A673 (cell line): ENCODE measurements around the gene EML6. TPM values are rescaled to one million over a fixed set of nuclear protein-coding genes. Genes with fewer than 3 reads are reported as not detected.

ENCODE experiments used
- BruUV-seq: library from RNA; stranded (reverse); fragments of 400-500 nt; replicated peaks from 2 replicates; lab custom pipeline; 2021; lab: Mats Ljungman, UMichigan
- CTCF ChIA-PET: fragments of 300-600 bp; sonication (Branson Sonifier 250); formaldehyde crosslinking; loops from one replicate; lab custom pipeline; 2022; ENCODE audit warnings: antibody characterized with exemption; lab: Charles Lee
- POLR2A ChIA-PET: fragments of 300-600 bp; sonication (Branson Sonifier 250); formaldehyde crosslinking; loops from one replicate; lab custom pipeline; 2022; ENCODE audit warnings: antibody characterized with exemption; ENCODE audit not compliant: low non-redundant PET; lab: Charles Lee
- DNase-seq: peaks from one replicate; pipeline ENCODE4 v3.0.0-alpha.2; 2015; ENCODE audit warnings: low spot score
- H3K27ac ChIP-seq: fragments of 200-600 bp; sonication (generic); 2 replicates; pipeline ENCODE4 v1.5.1; 2016; ENCODE audit warnings: mixed run types, low read depth, mild to moderate bottlenecking, mixed read lengths, antibody characterized with exemption, low read length; ENCODE audit not compliant: poor library complexity, severe bottlenecking
- H3K27me3 ChIP-seq: fragments of 200-600 bp; sonication (generic); replicated peaks from 2 replicates; pipeline ENCODE4 v1.6.1; 2017; ENCODE audit warnings: mixed run types, low read depth, mild to moderate bottlenecking, mixed read lengths, antibody characterized with exemption, low read length; ENCODE audit not compliant: insufficient read depth, poor library complexity
- H3K36me3 ChIP-seq: fragments of 200-600 bp; sonication (generic); 2 replicates; pipeline ENCODE4 v1.6.1; 2016; ENCODE audit warnings: mixed run types, mild to moderate bottlenecking, mixed read lengths, antibody characterized with exemption, low read length; ENCODE audit not compliant: insufficient read depth, poor library complexity, severe bottlenecking
- H3K4me1 ChIP-seq: fragments of 200-600 bp; sonication (generic); 2 replicates; pipeline ENCODE4 v1.6.1; 2017; ENCODE audit warnings: mixed run types, mild to moderate bottlenecking, mixed read lengths, antibody characterized with exemption, low read length; ENCODE audit not compliant: insufficient read depth, poor library complexity, severe bottlenecking
- H3K4me3 ChIP-seq: fragments of 200-600 bp; sonication (generic); 2 replicates; pipeline ENCODE4 v1.5.1; 2016; ENCODE audit warnings: low read depth, mixed run types, mild to moderate bottlenecking, mixed read lengths, low read length; ENCODE audit not compliant: poor library complexity, severe bottlenecking
- H3K9me3 ChIP-seq: fragments of 200-600 bp; sonication (generic); 2 replicates; pipeline ENCODE4 v1.6.1; 2016; ENCODE audit warnings: mixed run types, low read depth, mild to moderate bottlenecking, mixed read lengths, antibody characterized with exemption, low read length; ENCODE audit not compliant: poor library complexity, severe bottlenecking
- CTCF ChIP-seq: fragments of 300-800, 200-600 bp; sonication (generic); conservative IDR thresholded peaks from 2 replicates; pipeline ENCODE4 v1.5.1; 2017; ENCODE audit warnings: low read depth, mild to moderate bottlenecking, antibody characterized with exemption, low read length, moderate library complexity, mixed read lengths
- EZH2 ChIP-seq: fragments of 200-600 bp; sonication (generic); IDR thresholded peaks from 2 replicates; pipeline ENCODE4 v1.6.1; 2017; ENCODE audit warnings: borderline replicate concordance, low read depth, mild to moderate bottlenecking, mixed read lengths, antibody characterized with exemption, low read length; ENCODE audit not compliant: poor library complexity, severe bottlenecking
- intact Hi-C: fragments of 100-400 bp; cut with micrococcal nuclease; formaldehyde crosslinking; loops from one replicate; pipeline ENCODE4 v1.10.0; 2022; ENCODE audit not compliant: unreplicated experiment
- total RNA-seq: library from RNA; stranded (reverse); gene quantifications from 2 replicates; pipeline ENCODE4 v1.2.3, GENCODE V29; 2021

EML6 gene
- total RNA-seq, 1 experiment from 2014 or later: 1.9 TPM

DNA sequence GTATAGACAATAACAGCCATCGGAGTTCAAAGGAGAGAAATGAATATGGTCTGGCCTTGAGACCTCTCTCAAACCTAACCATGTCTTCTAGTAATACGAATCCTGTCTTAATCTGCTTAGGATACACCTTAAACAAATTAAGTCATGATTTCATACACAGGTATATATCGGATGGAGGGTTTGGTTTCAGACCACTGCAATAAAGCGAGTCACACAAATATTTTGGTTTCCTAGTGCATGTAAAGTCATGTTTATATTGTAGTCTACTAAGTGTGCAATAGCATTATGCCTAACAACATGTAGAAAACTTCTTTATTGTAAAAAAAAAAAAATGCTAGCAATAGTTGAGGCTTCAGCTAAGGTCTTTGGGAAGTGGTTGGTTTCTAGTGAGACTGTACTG, 73.8 kb downstream of the EML6 start:
- Histone ChIP-seq H3K27ac (no peak overlapping the region), H3K4me3 (no peak overlapping the region), H3K9me3 (no peaks in the 10 kb centered on the region), H3K27me3 (no peaks in the 10 kb centered on the region), H3K36me3 (no peaks in the 10 kb centered on the region), H3K4me1 (no peaks in the 10 kb centered on the region)
- no TSS peak for BruUV-seq
- POLR2A ChIA-PET: no interaction called here
- intact Hi-C loops: no loop called here
- CTCF ChIA-PET: no interaction called here
- no peak for DNase-seq
- TF ChIP-seq CTCF (no peak), EZH2 (no peak)

GRCh38 chr2:54801352-54801751, 77.9 kb downstream of the EML6 start:
- Histone ChIP-seq H3K36me3 (no peaks in the 10 kb centered on the region), H3K27ac (no peak overlapping the region), H3K4me3 (no peak overlapping the region), H3K9me3 (no peaks in the 10 kb centered on the region), H3K4me1 (no peaks in the 10 kb centered on the region), H3K27me3 (no peaks in the 10 kb centered on the region)
- no TSS peak for BruUV-seq
- CTCF ChIA-PET: no interaction called here
- no peak for DNase-seq
- TF ChIP-seq CTCF (no peak), EZH2 (no peak)
- intact Hi-C loops: no loop called here
- POLR2A ChIA-PET: no interaction called here

- CTCF ChIA-PET: no interaction called here
- no peak overlapping the region for H3K4me3 ChIP-seq
- TF ChIP-seq CTCF (no peak), EZH2 (no peak)
- H3K4me1 ChIP-seq: no peaks in the 10 kb centered on the region
- no peaks in the 10 kb centered on the region for H3K27me3 ChIP-seq
- intact Hi-C loops: no loop called here
- H3K27ac ChIP-seq: no peak overlapping the region
- POLR2A ChIA-PET: interaction anchor here (0.7 kb wide), 1 partner anchor 70 kb away, joined by 3 read pairs; no protein-coding TSS in a partner anchor
- H3K9me3 ChIP-seq: no peaks in the 10 kb centered on the region
- no TSS peak for BruUV-seq
- H3K36me3 ChIP-seq: no peaks in the 10 kb centered on the region
- DNase-seq: no peak
Measured at GRCh38 chr2:54803783-54804751, 80.6 kb downstream of the EML6 start.
